ENCODE measurements around the gene SPTB.

GRCh38 chr14:64698903-64699302 lies 180.8 kb downstream of the SPTB start:
- TF ChIP-seq, protein P1, sequence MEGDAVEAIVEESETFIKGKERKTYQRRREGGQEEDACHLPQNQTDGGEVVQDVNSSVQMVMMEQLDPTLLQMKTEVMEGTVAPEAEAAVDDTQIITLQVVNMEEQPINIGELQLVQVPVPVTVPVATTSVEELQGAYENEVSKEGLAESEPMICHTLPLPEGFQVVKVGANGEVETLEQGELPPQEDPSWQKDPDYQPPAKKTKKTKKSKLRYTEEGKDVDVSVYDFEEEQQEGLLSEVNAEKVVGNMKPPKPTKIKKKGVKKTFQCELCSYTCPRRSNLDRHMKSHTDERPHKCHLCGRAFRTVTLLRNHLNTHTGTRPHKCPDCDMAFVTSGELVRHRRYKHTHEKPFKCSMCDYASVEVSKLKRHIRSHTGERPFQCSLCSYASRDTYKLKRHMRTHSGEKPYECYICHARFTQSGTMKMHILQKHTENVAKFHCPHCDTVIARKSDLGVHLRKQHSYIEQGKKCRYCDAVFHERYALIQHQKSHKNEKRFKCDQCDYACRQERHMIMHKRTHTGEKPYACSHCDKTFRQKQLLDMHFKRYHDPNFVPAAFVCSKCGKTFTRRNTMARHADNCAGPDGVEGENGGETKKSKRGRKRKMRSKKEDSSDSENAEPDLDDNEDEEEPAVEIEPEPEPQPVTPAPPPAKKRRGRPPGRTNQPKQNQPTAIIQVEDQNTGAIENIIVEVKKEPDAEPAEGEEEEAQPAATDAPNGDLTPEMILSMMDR (IDR thresholded peaks at IDR 0.05; ENCODE audit: low read length), result no peak
- TF ChIP-seq EZH2phosphoT487 (IDR thresholded peaks at IDR 0.05; ENCODE audit: low read length) (no peak), EZH2 (optimal IDR thresholded peaks at IDR 0.05; ENCODE audit: low read depth, low read length) (no peak)
